ENCODE data around the gene YTHDF2.
"Not testable (repeated sequence)": the region's sequence is repeated elsewhere in the genome, so short reads cannot be mapped to it uniquely, and the experiment has no call there.

Gene YTHDF2

DNA sequence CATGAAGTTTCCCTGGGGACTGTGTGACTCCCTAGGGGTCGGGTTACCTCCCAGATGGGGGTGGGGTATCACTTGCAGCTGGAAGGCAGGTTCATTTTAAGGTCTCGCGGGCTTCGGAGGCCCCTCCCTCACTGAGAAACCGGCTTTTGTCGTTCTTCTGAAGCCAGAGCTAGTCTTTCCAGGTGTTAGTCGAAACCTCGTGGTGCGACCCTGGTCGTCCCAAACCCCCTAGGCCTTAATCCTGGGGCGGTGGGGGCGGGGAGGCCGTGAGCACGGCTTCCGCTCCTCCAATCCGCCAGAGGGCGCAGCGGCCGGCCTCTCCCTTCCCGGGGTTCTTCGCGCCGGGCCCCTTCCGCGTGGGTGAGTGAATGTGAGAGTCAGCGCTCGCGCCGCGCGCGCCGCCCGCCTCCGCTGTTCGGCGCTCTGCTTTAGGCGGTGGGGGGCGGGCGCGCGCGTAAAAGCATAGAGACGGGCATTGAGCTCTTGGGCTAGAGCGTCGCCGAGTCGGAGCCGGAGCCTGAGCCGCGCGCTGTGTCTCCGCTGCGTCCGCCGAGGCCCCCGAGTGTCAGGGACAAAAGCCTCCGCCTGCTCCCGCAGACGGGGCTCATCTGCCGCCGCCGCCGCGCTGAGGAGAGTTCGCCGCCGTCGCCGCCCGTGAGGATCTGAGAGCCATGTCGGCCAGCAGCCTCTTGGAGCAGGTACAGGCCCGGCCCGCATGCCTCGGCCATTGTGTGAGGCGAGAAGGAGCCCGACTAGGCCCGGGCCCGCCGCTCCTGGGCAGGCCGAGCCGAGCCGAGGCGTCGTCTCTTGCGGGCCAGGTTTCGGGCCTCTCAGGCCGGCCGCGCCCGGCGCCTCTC, at the start of gene YTHDF2:
Gene YTHDF2 (plus strand): TSS at position 491 of the 857 bp plus-strand sequence. CDS start 181 bp downstream, at position 672.
- peak; percentile 92 for DNase-seq (ENCODE audit: low spot score)

DNA sequence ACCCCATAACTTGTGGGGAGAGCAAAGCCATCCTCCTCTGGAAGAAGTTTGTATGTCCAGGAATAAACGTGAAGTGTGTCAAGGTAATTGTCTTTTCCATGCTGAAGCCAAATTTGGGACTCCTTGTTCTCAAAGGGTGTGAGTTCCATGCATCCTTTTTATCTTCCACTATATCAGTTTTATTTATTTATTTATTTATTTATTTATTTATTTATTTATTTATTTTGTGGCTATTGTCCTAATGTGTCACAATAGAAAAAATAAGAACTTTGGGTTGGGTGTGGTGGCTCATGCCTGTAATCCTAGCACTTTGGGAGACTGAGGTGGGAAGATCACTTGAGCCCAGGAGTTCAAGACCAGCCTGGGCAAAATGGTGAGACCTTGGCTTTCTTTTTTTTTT, 45.1 kb upstream of the YTHDF2 start:
- DNase-seq (ENCODE audit: low spot score) = not testable (repeated sequence)

DNA sequence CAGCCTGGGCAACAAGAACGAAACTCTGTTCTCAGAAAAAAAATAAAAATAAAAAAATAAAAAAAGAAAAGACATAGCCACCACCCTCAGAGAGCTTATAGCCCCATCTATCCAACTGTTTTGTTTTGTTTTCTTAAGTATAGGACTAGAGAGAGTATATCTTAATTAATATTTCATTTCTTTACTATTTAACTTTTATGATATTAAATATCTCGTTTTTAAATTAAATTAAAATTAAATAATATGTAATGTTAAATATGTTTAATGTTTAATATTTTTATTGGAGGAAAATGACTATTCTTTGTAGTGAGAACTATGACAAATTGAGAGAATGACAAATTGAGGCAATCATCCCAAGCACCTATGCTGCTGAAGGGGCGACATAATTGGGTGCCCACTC, 33.1 kb upstream of the YTHDF2 start:
- DNase-seq (ENCODE audit: low spot score) = no peak

DNA sequence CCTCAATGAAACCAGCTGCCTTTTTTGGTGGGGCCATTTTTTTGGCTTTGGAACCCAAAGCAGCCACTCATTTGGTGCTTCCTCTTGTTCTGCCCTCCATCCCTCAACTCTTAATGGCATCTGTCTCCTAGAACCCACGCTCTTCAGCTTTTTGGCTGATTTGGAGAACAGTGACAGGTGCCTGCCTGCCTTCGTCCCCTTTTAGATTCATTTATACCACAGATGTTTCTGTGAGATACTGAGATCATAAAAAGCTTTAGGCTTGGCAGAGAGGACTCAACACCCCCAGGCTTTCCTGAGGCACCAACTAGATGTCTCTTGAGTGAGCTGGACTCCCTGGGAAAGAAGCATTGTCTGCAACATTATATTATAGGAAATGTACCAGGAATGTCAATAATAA, 20.4 kb upstream of the YTHDF2 start:
- no peak for DNase-seq (ENCODE audit: low spot score)

DNA sequence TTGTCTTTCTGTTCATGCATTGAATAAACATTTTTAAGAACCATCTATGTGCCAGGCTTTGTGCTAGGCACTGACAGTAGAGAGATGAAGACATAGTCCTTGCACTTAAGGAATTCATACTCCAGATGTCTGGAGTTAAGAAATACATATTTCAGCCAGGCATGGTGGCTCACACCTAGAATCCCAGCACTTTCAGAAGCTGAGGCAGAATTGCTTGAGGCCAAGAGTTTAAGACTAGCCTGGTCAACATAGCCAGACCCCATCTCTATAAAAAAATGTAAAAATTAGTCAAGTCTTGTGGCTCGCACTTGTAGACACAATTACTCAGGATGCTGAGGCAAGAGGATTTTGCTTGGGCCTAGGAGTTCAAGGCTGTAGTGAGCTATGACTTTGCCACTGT, 18.6 kb upstream of the YTHDF2 start:
- no peak for DNase-seq (ENCODE audit: low spot score)

DNA sequence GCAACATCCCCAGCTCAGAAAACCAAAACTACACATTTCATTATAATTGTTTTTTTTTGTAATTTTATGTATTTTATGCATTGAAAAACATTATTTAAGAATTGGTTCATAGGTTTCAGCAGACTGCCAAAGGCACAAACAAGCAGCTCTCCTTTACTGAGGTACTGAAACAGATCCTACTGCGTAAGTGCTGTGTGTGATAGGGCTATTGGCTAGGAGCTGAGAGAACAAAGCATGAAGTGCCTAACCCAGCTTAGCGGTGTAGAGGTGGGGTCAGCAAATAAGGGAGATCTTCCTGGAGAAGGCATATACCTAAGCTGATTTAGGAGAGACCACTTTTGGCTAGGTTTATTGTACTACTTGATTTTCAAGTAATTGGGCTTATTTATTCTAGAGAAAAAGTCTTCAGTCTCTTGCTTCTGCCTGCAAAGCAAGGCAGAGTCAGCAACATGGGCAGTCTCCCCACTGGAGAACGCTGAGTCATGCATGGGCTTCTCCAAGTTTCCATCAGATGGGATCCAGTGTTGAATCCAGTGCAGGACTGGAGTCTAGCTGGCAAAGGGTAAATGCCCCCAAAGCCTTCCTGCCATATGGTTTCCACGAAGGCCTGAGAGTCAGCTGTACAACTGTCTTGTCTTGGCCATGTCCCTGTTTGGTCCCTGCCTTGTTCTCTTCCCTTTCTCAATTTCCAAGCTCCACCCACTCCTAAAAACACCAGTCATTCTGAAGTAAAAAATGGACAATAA, 18.0 kb upstream of the YTHDF2 start:
- DNase-seq (ENCODE audit: low spot score) = no peak

DNA sequence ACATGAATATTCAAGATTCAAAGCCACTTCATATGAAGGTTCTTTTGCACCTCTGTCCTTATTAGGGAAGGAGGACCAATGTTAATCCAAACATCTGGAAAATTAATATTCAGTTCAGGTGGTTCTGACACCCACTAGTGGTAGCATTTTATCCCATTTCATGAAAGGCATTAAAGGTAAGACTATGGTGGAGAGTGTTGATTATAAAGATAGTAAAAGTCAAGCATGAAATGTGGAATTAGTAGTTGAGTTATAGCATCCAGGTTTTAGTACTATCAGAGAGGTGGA, 17.5 kb upstream of the YTHDF2 start:
- no peak for DNase-seq (ENCODE audit: low spot score)

DNA sequence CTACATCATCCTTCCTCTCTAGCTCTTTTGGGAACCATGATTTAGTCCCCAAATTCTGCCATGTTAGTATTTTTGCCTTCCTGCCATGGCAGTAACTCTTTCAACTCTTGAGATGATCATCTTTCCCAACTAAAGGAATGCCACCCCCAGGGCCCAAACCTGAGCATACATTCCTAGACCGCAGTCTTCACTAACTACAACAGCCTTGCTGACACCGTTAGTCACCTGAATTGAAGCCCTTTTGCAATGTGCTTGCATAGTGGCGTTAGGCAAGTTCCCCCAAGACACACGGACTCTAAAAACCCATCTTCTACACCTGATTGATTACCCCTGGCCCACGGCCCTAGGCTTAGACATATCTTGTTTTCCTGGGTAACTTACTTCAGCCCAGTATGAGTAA, 16.4 kb upstream of the YTHDF2 start:
- DNase-seq (ENCODE audit: low spot score) = no peak

DNA sequence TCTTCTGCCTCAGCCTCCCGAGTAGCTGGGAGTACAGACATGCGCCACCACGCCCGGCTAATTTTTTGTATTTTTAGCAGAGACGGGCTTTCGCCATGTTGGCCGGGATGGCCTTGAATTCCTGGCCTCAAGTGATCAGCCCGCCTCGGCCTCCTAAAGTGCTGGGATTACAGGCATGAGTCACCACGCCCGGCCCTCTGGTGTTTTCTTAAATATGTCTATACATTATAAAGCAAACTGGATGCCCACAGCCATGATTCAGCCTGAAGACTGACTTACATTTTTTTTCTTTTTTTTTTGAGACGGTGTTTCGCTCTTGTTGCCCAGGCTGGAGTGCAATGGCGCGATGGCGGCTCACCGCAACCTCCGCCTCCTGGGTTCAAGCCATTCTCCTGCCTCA, 14.8 kb upstream of the YTHDF2 start:
- DNase-seq (ENCODE audit: low spot score) = not testable (repeated sequence)

DNA sequence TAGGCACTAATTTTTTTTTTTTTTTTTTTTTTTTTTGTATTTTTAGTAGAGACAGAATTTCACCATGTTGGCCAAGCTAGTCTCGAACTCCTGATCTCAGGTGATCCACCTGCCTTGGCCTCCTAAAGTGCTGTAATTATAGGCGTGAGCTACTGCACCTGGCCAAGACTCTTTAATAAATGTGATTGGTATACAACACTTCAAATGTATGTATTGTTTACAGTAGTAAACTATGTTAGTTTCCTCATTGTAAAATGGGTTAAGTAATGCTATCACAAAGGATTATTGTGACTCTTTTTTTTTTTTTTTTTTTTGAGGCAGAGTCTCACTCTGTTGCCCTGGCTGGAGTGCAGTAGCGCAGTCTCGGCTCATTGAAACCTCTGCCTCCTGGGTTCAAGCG, 11.4 kb upstream of the YTHDF2 start:
- DNase-seq (ENCODE audit: low spot score) = not testable (repeated sequence)

DNA sequence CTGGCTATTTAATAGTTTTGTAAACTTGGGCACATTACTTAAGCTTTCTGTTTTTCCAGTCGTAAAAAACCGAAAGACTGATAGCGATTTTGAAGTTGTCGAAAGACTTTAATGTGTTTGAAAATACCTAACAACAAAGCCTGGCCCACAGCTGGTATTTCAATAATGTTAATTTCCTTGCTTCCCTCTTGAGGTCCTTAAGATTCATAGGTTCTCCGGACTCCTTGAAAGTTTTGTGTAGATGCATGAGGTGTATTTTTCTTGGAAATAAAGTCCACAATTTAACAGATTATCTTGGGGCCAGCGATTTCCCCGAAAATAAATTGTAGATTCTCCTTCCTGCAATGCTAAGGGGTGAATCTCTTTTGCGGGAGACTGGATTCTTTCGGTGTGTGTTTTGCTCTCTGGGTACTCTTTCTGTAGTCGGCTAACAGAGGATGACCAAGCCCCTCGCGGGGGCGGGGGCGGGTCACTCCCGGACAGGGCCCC, 735 bp upstream of the YTHDF2 start:
- DNase-seq (ENCODE audit: low spot score) = no peak

DNA sequence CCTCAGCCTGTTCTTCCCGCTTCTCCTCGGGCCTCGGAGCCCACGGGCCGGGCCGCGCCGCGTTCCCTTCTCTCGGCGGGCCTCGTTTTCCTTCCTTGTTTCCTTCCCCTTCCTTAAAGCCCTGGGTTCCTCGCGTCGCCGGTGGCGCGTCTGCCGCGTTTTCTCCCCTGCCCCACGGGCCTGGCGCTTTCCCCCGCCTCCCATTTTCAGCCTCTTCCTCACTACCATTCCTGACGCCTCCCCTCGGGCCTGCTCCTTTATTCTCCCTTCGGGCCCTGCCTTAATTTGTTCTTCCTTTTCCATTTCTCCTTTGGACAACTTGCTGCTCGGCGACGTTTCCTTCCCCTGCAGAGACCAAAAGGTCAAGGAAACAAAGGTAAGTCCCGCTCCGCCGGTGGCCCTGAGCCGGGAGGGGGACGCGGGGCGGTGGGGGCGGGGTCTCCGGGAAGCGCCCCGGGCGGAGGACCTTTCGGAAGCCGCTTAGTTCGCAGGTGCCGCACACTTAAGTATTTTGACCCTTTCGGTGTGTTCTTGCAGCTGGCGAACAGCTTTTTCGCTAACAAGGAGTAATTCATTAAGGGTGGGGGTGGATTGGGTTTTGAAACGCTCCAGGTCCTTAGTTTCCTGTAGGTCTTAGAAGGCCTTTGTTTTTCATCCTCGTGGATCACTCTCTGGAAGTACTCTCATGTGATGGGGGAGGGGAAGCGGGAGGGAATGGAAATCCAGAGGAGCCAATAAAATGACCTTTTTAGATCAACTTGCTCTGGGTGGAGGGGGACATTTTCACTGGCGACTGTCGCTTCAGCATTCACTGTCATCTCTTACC, 780 bp downstream of the YTHDF2 start:
- DNase-seq (ENCODE audit: low spot score) = peak; percentile 86

DNA sequence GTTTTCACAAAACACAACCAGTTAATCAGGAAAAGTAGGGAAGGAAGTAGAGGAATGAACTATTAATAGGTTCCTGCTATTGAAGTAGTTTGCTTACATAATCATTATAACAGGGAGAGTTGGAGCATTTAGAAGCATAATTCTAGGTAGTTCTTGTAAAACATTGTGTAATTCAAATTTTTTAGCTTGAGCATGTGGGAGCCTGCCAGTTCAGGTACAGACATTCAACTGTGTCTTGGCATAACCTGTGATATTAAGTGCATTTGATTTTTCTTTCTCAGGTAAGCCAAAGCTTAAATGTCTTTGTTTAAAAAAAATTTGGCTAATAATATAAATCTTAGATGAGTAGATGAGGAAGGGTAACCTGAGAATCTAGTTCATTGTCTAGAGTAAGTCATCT, 3.4 kb downstream of the YTHDF2 start:
- DNase-seq (ENCODE audit: low spot score) = no peak

DNA sequence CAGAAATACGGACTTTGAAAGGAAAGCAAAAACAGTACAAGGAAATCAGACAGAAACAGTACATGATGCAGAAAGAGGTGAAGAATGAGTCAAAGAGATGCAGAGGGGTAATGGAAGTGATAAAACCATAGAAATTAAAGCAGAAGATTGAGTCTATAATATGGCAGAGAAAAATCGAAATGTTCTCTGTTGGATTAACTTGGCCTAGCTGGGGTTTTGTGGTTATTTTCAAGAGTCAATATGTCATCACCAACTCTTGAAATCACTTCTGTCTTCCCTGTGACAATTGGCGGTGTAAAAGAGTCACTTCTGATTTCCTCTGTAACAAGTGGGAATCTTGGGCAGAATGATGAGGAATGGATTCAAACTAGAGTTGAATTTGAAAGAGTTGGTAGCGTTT, 7.4 kb downstream of the YTHDF2 start:
- no peak for DNase-seq (ENCODE audit: low spot score)

DNA sequence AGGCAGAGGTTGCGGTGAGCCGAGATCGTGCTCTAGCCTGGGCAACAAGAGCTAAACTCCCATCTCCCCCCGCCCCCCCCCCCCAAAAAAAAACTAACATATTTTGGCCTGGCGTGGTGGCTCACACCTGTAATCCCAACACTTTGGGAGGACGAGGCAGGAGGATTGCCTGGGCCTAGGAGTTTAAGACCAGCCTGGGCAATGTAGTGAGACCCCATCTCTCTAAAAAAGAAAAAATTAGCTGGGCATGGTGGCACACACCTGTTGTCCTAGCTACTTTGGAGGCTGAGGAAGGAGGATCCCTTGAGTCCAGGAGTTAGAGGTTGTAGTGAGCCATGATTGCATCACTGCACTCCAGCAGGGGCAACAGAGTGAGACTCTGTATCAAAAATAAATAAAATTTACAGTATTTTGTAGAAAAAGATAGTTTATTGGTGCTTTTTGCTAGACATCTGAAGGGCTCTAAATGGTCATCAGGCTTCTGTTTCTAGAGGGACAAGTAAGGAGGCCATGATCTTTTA, 9.0 kb downstream of the YTHDF2 start:
- no peak for DNase-seq (ENCODE audit: low spot score)

DNA sequence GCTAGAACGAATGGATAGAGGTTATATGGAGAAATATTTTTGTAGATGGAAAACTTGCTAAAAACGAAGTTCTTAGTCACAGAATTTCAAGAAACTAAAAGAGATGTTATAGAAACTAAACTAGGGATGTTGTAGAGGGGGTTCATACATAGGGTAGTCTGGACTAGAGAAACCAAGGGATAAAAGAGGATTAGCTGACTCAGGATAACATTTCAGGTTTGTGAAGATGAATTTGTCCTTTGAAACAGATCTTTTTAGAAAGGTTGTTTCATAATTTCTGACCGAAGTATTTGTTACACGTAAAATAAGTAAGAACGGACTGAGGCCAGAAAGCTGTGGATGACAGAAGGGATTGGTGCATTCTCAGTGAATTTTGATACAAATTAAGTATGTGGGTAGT, 13.6 kb downstream of the YTHDF2 start:
- DNase-seq (ENCODE audit: low spot score) = no peak

DNA sequence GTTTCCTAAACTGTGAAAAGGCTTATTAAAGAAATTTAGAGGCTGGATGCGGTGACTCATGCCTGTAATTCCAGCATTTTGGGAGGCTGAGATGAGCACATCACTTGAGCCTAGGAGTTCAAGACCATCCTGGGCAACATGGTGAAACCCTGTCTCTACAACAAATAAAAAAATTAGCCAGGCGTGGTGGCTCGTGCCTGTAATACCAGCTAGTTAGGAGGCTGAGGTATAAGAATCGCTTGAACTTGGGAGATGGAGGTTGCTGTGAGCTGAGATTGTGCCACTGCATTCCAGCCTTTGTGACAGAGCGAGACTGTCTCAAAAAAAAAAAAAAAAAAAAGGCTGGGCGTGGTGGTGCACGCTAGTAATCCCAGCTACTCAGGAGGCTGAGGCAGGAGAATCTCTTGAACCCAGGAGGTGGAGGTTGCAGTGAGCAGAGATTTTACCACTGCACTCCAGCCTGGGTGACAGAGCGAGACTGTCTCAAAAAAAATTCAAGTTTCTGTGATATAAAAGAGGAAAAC, 14.1 kb downstream of the YTHDF2 start:
- not testable (repeated sequence) for DNase-seq (ENCODE audit: low spot score)

DNA sequence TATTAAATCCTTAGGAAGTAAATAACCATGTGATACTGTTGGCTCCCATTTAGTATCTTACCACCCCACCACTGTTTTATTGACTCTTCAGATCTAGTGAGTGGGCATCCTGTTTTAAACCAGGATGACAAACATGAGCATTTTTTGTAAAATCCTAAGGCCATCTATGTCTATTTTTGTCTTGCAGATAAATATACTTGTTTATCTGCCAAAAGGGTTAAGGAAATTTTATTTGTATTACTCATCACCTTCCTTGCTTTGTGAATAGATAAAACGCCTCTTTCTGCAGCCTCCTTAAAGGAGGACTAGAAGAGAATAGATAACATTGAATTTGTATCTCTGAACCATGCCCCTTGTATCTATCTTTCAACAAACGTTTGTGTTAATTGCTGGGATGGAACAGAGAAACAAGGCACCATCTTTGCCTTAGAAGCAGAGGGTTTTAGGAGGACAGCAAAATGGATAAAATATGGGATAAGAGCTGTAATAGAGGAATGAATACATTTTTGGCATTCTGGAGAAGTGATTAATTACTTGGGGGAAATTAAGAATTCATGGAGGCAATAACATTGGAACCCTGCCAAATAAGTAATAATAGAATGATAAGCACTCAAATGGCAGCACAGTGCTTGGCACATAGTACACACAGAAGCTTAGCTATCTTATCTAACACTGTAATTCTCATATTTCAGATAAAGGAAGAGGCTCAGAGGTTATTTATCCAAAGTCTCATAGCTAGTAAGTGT, 14.7 kb downstream of the YTHDF2 start:
- no peak for DNase-seq (ENCODE audit: low spot score)

DNA sequence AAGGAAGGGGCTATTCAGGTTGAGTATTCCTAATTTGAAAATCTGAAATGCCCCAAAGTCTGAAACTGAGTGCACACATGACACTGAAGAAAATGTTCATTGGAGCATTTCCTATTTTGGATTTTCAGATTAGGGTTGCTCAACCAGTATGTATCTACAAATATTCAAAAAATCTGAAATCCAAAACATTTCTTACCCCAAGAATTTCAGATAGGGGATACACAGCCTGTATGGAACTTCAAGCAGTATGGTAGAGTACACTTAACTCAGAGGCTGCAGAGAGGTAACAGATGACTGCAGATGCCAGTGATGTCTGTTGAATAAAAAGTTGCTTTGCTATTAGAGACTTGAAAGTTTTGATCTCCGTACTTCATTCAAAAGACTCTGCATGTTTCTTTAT, 19.0 kb downstream of the YTHDF2 start:
- DNase-seq (ENCODE audit: low spot score) = no peak

DNA sequence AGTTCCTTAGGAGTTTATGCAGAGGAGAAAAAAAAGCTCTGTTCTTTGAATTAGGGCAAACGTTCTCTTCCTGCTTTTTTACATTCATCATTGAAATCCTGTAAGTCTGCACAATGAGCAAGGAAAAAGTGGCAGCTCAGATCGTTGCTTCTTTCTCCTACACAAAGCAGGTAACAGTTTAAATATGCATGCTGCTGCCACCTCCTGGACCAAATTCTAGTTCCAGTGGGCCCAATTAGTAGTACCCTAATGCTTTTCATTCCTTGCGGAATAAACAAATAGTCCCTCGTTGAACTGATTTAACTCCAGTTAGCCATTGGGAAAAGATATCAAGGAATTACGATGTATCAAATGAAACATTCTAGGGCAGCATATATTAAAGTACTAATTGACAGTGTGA, 20.1 kb downstream of the YTHDF2 start:
- no peak for DNase-seq (ENCODE audit: low spot score)

DNA sequence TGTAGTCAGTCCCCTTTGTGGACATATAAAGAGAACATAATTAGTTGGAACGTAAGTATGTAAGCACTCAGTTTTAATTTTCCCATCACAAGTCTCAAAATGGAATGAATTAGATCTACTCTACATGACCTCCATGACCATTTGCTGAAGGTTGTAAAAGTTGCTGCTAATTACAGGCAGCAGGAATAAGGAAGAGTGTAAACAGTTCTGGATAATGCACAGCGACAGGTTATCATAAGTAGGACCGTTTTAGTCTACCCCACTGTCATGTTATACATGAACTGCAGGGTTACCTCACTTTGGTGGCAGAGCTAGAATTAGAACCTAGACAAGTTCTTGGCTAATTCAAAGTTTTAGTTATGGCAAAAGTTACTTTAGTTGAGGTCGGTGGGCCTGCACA, 21.7 kb downstream of the YTHDF2 start:
- DNase-seq (ENCODE audit: low spot score) = no peak

Data from iPS-NIHi11 (cell line).